Pancreas (tissue), 10 donors: Measurements from ENCODE around the gene IL4R. TPM values are rescaled to one million over a fixed set of nuclear protein-coding genes. Genes with fewer than 3 reads are reported as not detected.
"Not testable (repeated sequence)": the region's sequence is repeated elsewhere in the genome, so short reads cannot be mapped to it uniquely, and the experiment has no call there.

ENCODE experiments used
- ATAC-seq, 4 donors: fragments of 200-7000 bp; cut with Tn5 transposase; one replicate each; pipeline versions ENCODE4 v1.8.0 to v1.9.1; 2020; ENCODE audit warnings: mild to moderate bottlenecking in 4 of 4, moderate library complexity in 4 of 4
- DNase-seq, 6 donors: peaks; one replicate each; pipeline ENCODE4 v3.0.0-alpha.2; 2020
- FAIRE-seq: peaks from 2 replicates; lab custom pipeline; 2012; peaks lifted over from hg19 to GRCh38; lab: Jason Lieb, UNC
- H3K27ac ChIP-seq, 4 donors: fragments of 200-600 bp; sonication (generic); 1 replicate in 3 of 4; 2 replicates in 1 of 4; pipeline versions ENCODE4 v1.5.0 to v1.8.0; 2020
- H3K27me3 ChIP-seq, 4 donors: fragments of 200-600 bp; one replicate each; pipeline ENCODE4 v1.8.0; 2021
- H3K36me3 ChIP-seq, 3 donors: fragments of 200-600 bp; sonication (generic) in 1 of 3; one replicate each; pipeline versions ENCODE4 v1.5.0 to v1.8.0; 2020 to 2021
- H3K4me1 ChIP-seq, 3 donors: fragments of 200-600 bp; one replicate each; pipeline ENCODE4 v1.8.0; 2021
- H3K4me3 ChIP-seq, 4 donors: fragments of 200-600 bp; sonication (generic) in 2 of 4; one replicate each; pipeline versions ENCODE4 v1.5.0 to v1.8.0; 2020 to 2021
- H3K9me3 ChIP-seq, 4 donors: fragments of 200-600 bp; one replicate each; pipeline ENCODE4 v1.8.0; 2021
- WGBS, 2 donors: extraction: QIAGEN DNeasy Blood & Tissue Kit; methylation state at CpG; one replicate each; pipeline ENCODE4 v1.1.7; 2013; 5-methylcytosine and 5-hydroxymethylcytosine counted together
- intact Hi-C, 3 donors: fragments of 100-400 bp; cut with DNase I; formaldehyde crosslinking; loops; one replicate each; pipeline versions ENCODE4 v1.11.1 to v1.14.2; 2022
- polyA plus RNA-seq, 2 donors: library from polyadenylated mRNA; stranded (reverse); fragments of 200-250 nt; gene quantifications; one replicate each; pipeline ENCODE4 v1.2.3, GENCODE V29; 2013
- total RNA-seq, 6 donors: library from RNA; stranded (reverse); fragmentation: NEBNext Ultra II Directional in 4 of 6; extraction: Animal tissue kit (Norgen Biotek cat#: 25700) in 4 of 6; gene quantifications; one replicate each; pipeline versions ENCODE4 v1.2.1 to v1.2.4, GENCODE V29; 2021 to 2023
- TF ChIP-seq, protein P1 (sequence below), 4 donors: fragments of 200-600 bp; sonication (generic) in 3 of 4; IDR thresholded peaks; one replicate each; pipeline versions ENCODE4 v1.5.0 to v1.8.0; 2021; ENCODE audit warnings: antibody characterized with exemption in 4 of 4
- donor health status: healthy with polysubstance abuse.
- donor health status: DM: no; HTN: no; CAD: no; lungs with moderate emphysema.
- donor health status: DM: no; HTN: no; CAD: no.
- donor health status: control.
- donor health status: control.
- donor health status: Bipolar disorder and iron deficiency.
- donor health status: DM: yes; HTN: yes; CAD: no.
- donor health status: DM: no; HTN: no; CAD: no.
- donor health status: DM: no; HTN: no; CAD: no.
- donor health status: DM: yes; HTN: yes; CAD: no.

Gene IL4R
- total and polyA plus RNA-seq, 8 donors: 16.0 to 58.7 (median 30.3) TPM

DNA sequence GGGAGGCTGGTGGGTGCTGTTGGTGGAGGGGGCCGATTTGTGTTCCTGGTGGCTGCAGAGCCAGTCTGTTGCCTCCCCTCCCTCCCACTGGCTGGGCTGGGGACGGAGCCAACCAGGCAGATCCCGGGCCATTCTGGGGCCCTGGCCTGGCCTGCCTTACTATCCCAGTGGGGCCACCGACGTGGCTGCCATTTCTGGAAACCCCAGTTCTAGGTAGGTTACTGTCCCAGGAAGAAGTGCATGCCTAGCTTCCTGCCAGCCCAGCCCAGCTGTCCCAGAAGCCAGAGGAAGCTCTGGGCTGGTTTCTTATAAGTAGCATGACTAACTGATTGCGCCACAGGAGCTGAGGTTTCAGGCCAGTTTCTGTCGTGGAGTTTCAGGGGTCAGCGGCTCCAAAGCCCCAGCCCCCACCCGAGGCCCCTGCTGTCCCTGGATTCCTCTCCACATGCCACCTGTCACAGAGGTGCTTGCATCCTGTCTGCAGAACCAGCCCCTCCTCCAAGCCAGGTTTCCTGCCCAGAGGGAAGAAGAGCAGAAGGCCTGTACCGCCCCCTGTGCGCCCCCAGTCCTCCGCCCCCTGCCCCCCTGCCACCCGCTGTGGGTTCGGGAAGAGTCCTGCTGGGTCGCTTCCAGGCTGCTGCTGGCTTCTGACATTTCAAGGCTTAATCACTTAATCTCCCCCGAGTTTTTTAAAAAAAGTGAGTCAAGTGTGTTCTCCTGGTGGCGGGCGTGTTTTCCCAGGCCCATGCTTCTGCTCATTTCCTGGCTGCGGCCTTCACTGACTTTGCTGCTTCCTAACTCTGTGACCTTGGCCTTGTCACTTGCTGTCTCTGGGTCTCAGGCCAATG is 13.2 kb downstream of the IL4R start:
- 34 to 45% methylated on average over 19 of the region's 19 CpGs for WGBS, 2 donors
- DNase-seq: peak in 5 of 6 donors; percentile 59 to 69 (median 68)
- Histone ChIP-seq H3K4me3 (no peak overlapping the region), H3K9me3 (no peaks in the 10 kb centered on the region), H3K4me1 (peaks cover 0 to 58% (median 10%) of the 10 kb centered on the region in 3 donors), H3K27ac (peak overlapping the region; percentile 56 to 94 (median 84)), H3K36me3 (peaks cover 0 to 3% (median 0%) of the 10 kb centered on the region in 3 donors), H3K27me3 (no peaks in the 10 kb centered on the region)
- ATAC-seq: peak; percentile 55 to 81 (median 66)
- FAIRE-seq: no peak
- TF ChIP-seq, protein P1, sequence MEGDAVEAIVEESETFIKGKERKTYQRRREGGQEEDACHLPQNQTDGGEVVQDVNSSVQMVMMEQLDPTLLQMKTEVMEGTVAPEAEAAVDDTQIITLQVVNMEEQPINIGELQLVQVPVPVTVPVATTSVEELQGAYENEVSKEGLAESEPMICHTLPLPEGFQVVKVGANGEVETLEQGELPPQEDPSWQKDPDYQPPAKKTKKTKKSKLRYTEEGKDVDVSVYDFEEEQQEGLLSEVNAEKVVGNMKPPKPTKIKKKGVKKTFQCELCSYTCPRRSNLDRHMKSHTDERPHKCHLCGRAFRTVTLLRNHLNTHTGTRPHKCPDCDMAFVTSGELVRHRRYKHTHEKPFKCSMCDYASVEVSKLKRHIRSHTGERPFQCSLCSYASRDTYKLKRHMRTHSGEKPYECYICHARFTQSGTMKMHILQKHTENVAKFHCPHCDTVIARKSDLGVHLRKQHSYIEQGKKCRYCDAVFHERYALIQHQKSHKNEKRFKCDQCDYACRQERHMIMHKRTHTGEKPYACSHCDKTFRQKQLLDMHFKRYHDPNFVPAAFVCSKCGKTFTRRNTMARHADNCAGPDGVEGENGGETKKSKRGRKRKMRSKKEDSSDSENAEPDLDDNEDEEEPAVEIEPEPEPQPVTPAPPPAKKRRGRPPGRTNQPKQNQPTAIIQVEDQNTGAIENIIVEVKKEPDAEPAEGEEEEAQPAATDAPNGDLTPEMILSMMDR (IDR thresholded peaks at IDR 0.05): no peak
- intact Hi-C loops: no loop called here

DNA sequence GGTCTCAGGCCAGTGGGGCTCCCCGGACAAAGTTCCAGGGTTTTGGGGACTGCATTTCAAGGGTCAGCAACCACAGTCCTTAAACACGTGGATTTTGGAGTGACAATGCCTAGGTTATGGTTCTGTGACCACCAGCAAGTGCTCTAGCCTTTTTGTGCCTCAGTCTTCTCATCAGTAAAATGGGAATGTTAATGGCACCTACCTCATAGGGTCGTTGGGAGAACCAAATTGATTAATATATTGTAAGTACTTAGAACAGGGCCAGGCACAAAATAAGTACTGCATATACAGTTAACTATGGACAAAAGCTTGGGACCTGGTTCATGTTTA is 13.8 kb downstream of the IL4R start:
- Histone ChIP-seq H3K4me1 (peaks cover 0 to 52% (median 9%) of the 10 kb centered on the region in 3 donors), H3K27me3 (no peaks in the 10 kb centered on the region), H3K9me3 (no peaks in the 10 kb centered on the region), H3K4me3 (no peak overlapping the region), H3K36me3 (peaks cover 0 to 3% (median 0%) of the 10 kb centered on the region in 3 donors), H3K27ac (peak overlapping the region; percentile 56 to 94 (median 84))
- ATAC-seq: no peak
- WGBS, 2 donors: 43 to 49% methylated on average over 3 of the region's 3 CpGs
- no peak for DNase-seq
- TF ChIP-seq, protein P1 (IDR thresholded peaks at IDR 0.05): no peak
- intact Hi-C loops: no loop called here
- FAIRE-seq: no peak

- 93 to 94% methylated on average over 5 of the region's 5 CpGs for WGBS, 2 donors
- TF ChIP-seq, protein P1 (IDR thresholded peaks at IDR 0.05): no peak
- Histone ChIP-seq H3K4me3 (no peak overlapping the region), H3K9me3 (no peaks in the 10 kb centered on the region), H3K36me3 (peaks cover 0 to 3% (median 0%) of the 10 kb centered on the region in 3 donors), H3K4me1 (peaks cover 0 to 40% (median 0%) of the 10 kb centered on the region in 3 donors), H3K27me3 (no peaks in the 10 kb centered on the region), H3K27ac (peak overlapping the region in 2 of 4 donors; percentile 42 to 94)
- intact Hi-C loops: no loop called here
- DNase-seq (peak in 1 of 6 donors; percentile 16), FAIRE-seq (no peak), ATAC-seq (no peak)
These were observed 15.2 kb downstream of the IL4R start for GRCh38 chr16:27328937-27329336.

GRCh38 chr16:27329376-27330079 is 15.8 kb downstream of the IL4R start:
- WGBS, 2 donors: 66 to 68% methylated on average over 8 of the region's 8 CpGs
- H3K4me1 ChIP-seq: peaks cover 0 to 40% (median 0%) of the 10 kb centered on the region in 3 donors
- FAIRE-seq, H3K27me3 ChIP-seq, ATAC-seq, H3K36me3 ChIP-seq, intact Hi-C loops, H3K9me3 ChIP-seq, H3K4me3 ChIP-seq: not testable (repeated sequence)
- peak in 1 of 6 donors; percentile 18 for DNase-seq
- H3K27ac ChIP-seq: peak overlapping the region in 2 of 4 donors; percentile 42 to 94

DNA sequence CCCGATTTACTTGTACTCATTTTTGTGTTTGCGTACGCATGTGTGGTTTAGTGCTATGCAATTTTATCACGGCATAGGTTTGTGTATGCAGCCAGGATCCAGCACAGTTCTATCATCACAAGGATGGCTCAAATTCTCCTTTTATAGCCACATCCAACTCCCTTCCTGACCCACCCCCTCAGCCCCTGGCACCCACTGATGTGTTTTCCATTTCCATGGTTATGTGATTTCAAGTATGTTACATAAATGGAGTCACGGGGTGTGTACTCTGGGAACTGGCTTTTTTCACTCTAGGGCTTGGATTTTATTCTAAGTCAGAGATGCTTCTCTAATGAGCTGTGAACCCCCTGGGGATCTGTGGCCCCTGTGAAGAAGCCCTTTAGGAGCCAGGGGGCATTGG is 16.8 kb downstream of the IL4R start:
- no peaks in the 10 kb centered on the region for H3K9me3 ChIP-seq
- intact Hi-C loops: no loop called here
- peak; percentile 32 for FAIRE-seq
- H3K36me3 ChIP-seq: peaks cover 0 to 3% (median 0%) of the 10 kb centered on the region in 3 donors
- whole genome bisulfite sequencing, 2 donors: 85 to 89% methylated on average over 5 of the region's 5 CpGs
- peak in 2 of 4 donors; percentile 5 to 22 for ATAC-seq
- H3K27ac ChIP-seq: peak overlapping the region in 1 of 4 donors; percentile 94
- H3K4me3 ChIP-seq: no peak overlapping the region
- TF ChIP-seq, protein P1 (IDR thresholded peaks at IDR 0.05): no peak
- peak in 1 of 6 donors; percentile 19 for DNase-seq
- H3K27me3 ChIP-seq: no peaks in the 10 kb centered on the region
- peaks cover 0 to 35% (median 0%) of the 10 kb centered on the region in 3 donors for H3K4me1 ChIP-seq
